GM23338 (cell line): ENCODE data around the gene ATXN7.

Experiments
- CREB1 ChIP-seq: fragments of 250-450 bp; sonication (Bioruptor Pico); IDR thresholded peaks from 2 replicates; pipeline ENCODE4 v1.5.0; 2020; ENCODE audit warnings: low read depth, mild to moderate bottlenecking, moderate library complexity
- EZH2 ChIP-seq: fragments of 200-600 bp; sonication (generic); IDR thresholded peaks from one replicate; pipeline ENCODE4 v1.8.0; 2017; ENCODE audit warnings: antibody characterized with exemption, mild to moderate bottlenecking, low read depth; ENCODE audit not compliant: unreplicated experiment
- EZH2phosphoT487 ChIP-seq: fragments of 200-600 bp; sonication (generic); IDR thresholded peaks from one replicate; pipeline ENCODE4 v1.8.1; 2018; ENCODE audit warnings: antibody characterized with exemption; ENCODE audit not compliant: unreplicated experiment
- NANOG ChIP-seq: IDR thresholded peaks from 2 replicates; pipeline ENCODE4 v1.6.1; 2016; ENCODE audit warnings: antibody characterized with exemption, borderline replicate concordance
- POLR2AphosphoS5 ChIP-seq: IDR thresholded peaks from 2 replicates; pipeline ENCODE4 v1.6.1; 2016; ENCODE audit warnings: antibody characterized with exemption, low read depth
- TF ChIP-seq, protein P1 (sequence below), 2 experiments: fragments of 200-600 bp in 1 of 2; sonication (generic) in 1 of 2; conservative IDR thresholded peaks; 2 replicates each; pipeline versions ENCODE4 v1.5.1 to v1.6.1; 2016 to 2017; ENCODE audit warnings: antibody characterized with exemption in 2 of 2, low read depth in 2 of 2, mild to moderate bottlenecking in 2 of 2, moderate library complexity in 1 of 2
- TF ChIP-seq, protein P2 (sequence below): IDR thresholded peaks from 2 replicates; pipeline ENCODE4 v1.6.1; 2016; ENCODE audit warnings: antibody characterized with exemption

DNA sequence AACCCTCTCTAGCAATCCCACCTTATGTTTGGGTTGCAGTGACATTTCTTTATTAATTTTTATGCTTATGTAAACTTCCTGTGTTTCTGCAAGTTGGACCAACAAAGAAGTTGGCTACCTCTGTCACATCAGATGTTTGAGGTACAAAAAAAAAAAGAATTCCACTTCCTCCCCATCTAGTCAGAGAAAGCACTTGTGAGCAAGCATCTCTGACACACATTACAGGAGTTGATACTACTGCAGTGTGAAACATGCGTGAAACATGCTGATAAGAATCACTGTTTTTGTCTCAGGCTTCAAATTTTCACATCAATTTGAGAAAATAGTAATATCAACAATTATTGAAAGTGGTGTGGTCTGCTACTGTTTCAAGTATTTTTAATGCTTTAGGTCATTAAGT, 47.2 kb downstream of the ATXN7 start:
- TF ChIP-seq NANOG: no peak
- TF ChIP-seq, protein P1, sequence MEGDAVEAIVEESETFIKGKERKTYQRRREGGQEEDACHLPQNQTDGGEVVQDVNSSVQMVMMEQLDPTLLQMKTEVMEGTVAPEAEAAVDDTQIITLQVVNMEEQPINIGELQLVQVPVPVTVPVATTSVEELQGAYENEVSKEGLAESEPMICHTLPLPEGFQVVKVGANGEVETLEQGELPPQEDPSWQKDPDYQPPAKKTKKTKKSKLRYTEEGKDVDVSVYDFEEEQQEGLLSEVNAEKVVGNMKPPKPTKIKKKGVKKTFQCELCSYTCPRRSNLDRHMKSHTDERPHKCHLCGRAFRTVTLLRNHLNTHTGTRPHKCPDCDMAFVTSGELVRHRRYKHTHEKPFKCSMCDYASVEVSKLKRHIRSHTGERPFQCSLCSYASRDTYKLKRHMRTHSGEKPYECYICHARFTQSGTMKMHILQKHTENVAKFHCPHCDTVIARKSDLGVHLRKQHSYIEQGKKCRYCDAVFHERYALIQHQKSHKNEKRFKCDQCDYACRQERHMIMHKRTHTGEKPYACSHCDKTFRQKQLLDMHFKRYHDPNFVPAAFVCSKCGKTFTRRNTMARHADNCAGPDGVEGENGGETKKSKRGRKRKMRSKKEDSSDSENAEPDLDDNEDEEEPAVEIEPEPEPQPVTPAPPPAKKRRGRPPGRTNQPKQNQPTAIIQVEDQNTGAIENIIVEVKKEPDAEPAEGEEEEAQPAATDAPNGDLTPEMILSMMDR (conservative IDR thresholded peaks at IDR 0.05; ENCODE audit: low read depth in 2 of 2): no peak
- TF ChIP-seq EZH2phosphoT487: no peak
- TF ChIP-seq POLR2AphosphoS5: no peak
- no peak for TF ChIP-seq EZH2
- TF ChIP-seq, protein P2, sequence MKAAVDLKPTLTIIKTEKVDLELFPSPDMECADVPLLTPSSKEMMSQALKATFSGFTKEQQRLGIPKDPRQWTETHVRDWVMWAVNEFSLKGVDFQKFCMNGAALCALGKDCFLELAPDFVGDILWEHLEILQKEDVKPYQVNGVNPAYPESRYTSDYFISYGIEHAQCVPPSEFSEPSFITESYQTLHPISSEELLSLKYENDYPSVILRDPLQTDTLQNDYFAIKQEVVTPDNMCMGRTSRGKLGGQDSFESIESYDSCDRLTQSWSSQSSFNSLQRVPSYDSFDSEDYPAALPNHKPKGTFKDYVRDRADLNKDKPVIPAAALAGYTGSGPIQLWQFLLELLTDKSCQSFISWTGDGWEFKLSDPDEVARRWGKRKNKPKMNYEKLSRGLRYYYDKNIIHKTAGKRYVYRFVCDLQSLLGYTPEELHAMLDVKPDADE: no peak
- TF ChIP-seq CREB1 (CRISPR knock-in tag): no peak
